Glutamatergic neuron (in vitro differentiated cells): ENCODE measurements around the gene SERTAD2. TPM values are rescaled to one million over a fixed set of nuclear protein-coding genes. Genes with fewer than 3 reads are reported as not detected.

Experiments used
- DNase-seq: peaks from one replicate; pipeline ENCODE4 v3.0.0; 2022
- H3K27ac Mint-ChIP-seq: one replicate; pipeline ENCODE4 v1.8.0; 2020; ENCODE audit warnings: mild to moderate bottlenecking, mixed read lengths, inconsistent platforms; ENCODE audit not compliant: unreplicated experiment
- H3K27me3 Mint-ChIP-seq: one replicate; pipeline ENCODE4 v1.8.0; 2020; ENCODE audit warnings: mild to moderate bottlenecking, moderate library complexity, mixed read lengths, inconsistent platforms; ENCODE audit not compliant: unreplicated experiment
- H3K36me3 Mint-ChIP-seq: one replicate; pipeline ENCODE4 v1.8.0; 2020; ENCODE audit warnings: mild to moderate bottlenecking, mixed read lengths, inconsistent platforms; ENCODE audit not compliant: unreplicated experiment
- H3K4me1 Mint-ChIP-seq: one replicate; pipeline ENCODE4 v1.8.0; 2020; ENCODE audit warnings: mild to moderate bottlenecking, low read depth, mixed read lengths, inconsistent platforms; ENCODE audit not compliant: unreplicated experiment
- H3K4me3 Mint-ChIP-seq: one replicate; pipeline ENCODE4 v1.8.0; 2020; ENCODE audit warnings: mild to moderate bottlenecking, mixed read lengths, inconsistent platforms; ENCODE audit not compliant: unreplicated experiment
- H3K9me3 Mint-ChIP-seq: one replicate; pipeline ENCODE4 v1.8.0; 2020; ENCODE audit warnings: mild to moderate bottlenecking, moderate library complexity, mixed read lengths, inconsistent platforms; ENCODE audit not compliant: unreplicated experiment
- total RNA-seq: library from RNA; stranded (reverse); fragmentation: NEBNext Ultra II Directional; extraction: Animal tissue kit (Norgen Biotek cat#: 25700); gene quantifications from one replicate; pipeline ENCODE4 v1.2.1, GENCODE V29; 2021; ENCODE audit not compliant: unreplicated experiment
- TF ChIP-seq, protein P1 (sequence below): fragments of 200-600 bp; sonication (generic); IDR thresholded peaks from one replicate; pipeline ENCODE4 v1.5.0; 2021; ENCODE audit not compliant: partially characterized antibody, unreplicated experiment

SERTAD2 gene
- total RNA-seq, 1 donor from 2014 or later: 15.7 TPM

DNA sequence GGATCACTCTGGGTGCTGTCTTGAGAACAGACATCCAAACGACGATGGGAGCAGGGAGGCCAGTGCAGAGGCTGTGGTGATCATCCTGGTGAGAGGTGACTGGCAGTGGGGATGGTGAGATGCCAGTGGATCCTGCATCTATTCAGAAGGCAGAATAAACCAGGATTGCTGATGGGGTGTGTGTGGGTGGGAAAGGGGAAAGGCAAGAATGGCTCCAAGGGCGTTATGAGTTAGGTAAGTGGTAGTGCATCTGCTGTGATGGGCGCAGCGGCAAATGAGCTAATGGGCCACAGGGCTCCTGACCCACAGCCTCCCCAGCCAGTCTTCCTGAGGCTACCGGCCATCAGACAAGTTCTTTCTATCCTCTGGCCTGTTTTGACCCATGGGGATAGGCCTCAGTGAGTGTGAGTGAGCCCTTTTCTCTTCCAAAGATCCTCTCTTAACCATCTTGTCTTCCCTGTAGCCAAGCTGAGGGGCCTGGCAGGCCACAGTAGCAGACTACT, 29.6 kb downstream of the SERTAD2 start:
- no peak for DNase-seq
- Mint-ChIP-seq H3K9me3 (peaks cover 8% of the 10 kb centered on the region), H3K4me3 (no peak overlapping the region), H3K4me1 (peaks cover 21% of the 10 kb centered on the region), H3K27ac (no peak overlapping the region), H3K27me3 (peaks cover 7% of the 10 kb centered on the region), H3K36me3 (no peaks in the 10 kb centered on the region)
- TF ChIP-seq, protein P1, sequence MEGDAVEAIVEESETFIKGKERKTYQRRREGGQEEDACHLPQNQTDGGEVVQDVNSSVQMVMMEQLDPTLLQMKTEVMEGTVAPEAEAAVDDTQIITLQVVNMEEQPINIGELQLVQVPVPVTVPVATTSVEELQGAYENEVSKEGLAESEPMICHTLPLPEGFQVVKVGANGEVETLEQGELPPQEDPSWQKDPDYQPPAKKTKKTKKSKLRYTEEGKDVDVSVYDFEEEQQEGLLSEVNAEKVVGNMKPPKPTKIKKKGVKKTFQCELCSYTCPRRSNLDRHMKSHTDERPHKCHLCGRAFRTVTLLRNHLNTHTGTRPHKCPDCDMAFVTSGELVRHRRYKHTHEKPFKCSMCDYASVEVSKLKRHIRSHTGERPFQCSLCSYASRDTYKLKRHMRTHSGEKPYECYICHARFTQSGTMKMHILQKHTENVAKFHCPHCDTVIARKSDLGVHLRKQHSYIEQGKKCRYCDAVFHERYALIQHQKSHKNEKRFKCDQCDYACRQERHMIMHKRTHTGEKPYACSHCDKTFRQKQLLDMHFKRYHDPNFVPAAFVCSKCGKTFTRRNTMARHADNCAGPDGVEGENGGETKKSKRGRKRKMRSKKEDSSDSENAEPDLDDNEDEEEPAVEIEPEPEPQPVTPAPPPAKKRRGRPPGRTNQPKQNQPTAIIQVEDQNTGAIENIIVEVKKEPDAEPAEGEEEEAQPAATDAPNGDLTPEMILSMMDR: no peak

DNA sequence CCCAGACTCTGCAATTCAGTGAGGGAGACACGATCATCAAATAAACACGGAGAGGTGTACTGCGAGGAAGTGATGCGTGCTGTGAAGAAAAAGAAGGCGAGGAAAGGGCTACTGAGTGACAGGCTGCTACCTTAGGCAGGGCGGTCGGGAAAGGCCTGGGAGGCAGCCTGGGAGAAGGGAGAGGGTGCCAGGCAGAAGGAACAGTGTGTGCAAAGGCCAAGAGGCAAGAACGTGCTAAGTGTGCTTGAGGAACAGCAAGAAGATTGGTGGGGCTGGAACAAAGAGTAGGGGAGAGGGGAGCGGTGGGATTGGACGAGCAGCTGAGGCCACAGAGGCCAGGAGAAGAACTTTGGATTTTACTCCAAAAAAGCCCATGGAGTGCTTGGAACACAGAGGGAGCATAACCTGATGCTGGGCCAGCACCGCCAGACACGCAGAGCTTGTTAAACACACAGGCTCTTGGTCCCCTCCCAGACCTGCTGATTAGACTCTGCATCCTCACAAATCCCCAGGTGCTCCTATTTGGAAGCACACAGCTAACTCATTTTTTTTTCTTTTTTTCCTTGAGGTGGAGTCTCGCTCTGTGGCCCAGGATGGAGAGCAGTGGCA, 30.4 kb downstream of the SERTAD2 start:
- H3K4me1 Mint-ChIP-seq: peaks cover 19% of the 10 kb centered on the region
- peaks cover 8% of the 10 kb centered on the region for H3K9me3 Mint-ChIP-seq
- peaks cover 7% of the 10 kb centered on the region for H3K27me3 Mint-ChIP-seq
- H3K36me3 Mint-ChIP-seq: no peaks in the 10 kb centered on the region
- no peak overlapping the region for H3K4me3 Mint-ChIP-seq
- DNase-seq: peak; percentile 5
- H3K27ac Mint-ChIP-seq: no peak overlapping the region
- TF ChIP-seq, protein P1: no peak

DNA sequence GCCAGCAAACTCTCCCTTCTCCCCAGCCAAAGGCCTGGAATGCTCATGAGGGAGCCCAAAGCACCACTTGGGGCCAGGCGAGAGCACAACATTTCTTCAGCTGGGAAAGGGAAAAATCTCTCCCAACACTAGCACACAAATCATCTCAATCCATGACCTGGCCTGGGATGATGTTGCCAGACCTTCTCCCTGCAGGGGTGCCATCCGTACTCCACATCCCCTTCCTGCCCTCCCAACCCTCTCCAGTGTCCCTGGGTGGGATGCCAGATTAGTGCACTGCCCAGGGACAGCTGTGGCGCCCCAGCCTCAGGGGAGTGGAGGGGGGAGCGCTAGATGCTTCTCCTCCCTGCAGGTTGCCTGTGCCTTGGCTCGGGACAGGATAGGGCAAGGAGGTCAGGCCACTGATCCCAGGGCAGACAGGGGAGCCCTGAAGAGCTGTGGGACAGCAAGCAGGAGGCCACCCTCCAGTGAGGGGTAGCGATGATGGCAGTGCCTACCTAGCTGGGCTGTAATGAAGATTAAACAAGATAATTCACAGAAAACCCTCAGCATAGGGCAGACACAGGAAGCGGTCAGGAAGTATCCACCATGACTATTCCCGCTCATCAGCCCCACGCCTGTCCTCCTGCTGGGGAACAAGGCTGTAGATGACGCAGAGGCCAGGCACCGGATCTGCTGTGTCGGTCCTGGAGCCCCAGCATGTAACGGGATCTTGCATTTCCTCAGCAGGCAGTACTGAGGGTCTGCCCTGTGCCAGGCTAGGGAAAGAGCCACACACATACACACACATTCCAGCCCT, 31.1 kb downstream of the SERTAD2 start:
- H3K9me3 Mint-ChIP-seq: peaks cover 8% of the 10 kb centered on the region
- H3K4me3 Mint-ChIP-seq: no peak overlapping the region
- DNase-seq: peak; percentile 20
- peak overlapping the region; percentile 55 for H3K27ac Mint-ChIP-seq
- peaks cover 7% of the 10 kb centered on the region for H3K27me3 Mint-ChIP-seq
- H3K4me1 Mint-ChIP-seq: peaks cover 25% of the 10 kb centered on the region
- TF ChIP-seq, protein P1: no peak
- H3K36me3 Mint-ChIP-seq: no peaks in the 10 kb centered on the region

DNA sequence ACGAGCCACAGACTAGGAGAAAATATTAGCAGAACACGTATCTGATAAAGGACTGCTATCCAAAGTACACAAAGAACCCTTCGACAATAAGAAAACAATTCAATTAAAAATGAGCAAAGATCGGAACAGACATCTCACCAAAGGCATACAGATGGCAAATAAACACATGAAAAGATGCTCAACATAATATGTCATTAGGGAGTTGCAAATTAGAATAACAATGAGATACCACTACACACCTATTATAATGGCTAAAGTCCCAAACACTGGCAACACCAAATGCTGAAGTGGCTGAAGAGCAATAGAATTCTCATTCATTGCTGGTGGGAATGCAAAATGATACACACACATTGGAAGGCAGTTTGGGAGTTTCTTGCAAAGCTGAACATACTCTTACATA, 33.1 kb downstream of the SERTAD2 start:
- Mint-ChIP-seq H3K9me3 (peaks cover 7% of the 10 kb centered on the region), H3K36me3 (no peaks in the 10 kb centered on the region), H3K4me1 (peaks cover 34% of the 10 kb centered on the region), H3K27ac (no peak overlapping the region), H3K4me3 (no peak overlapping the region), H3K27me3 (peaks cover 6% of the 10 kb centered on the region)
- TF ChIP-seq, protein P1: no peak
- DNase-seq: no peak
